Erythroblast (primary cell): Measurements from ENCODE around the gene CARD10.

Source experiments
- GATA1 ChIP-seq: IDR thresholded peaks from 2 replicates; pipeline ENCODE4 v1.6.1; 2011; ENCODE audit warnings: low read depth, mild to moderate bottlenecking, control low read depth, low read length, moderate library complexity
- POLR2A ChIP-seq: IDR thresholded peaks from 2 replicates; pipeline ENCODE4 v1.6.1; 2011; ENCODE audit warnings: mild to moderate bottlenecking, low read length

DNA sequence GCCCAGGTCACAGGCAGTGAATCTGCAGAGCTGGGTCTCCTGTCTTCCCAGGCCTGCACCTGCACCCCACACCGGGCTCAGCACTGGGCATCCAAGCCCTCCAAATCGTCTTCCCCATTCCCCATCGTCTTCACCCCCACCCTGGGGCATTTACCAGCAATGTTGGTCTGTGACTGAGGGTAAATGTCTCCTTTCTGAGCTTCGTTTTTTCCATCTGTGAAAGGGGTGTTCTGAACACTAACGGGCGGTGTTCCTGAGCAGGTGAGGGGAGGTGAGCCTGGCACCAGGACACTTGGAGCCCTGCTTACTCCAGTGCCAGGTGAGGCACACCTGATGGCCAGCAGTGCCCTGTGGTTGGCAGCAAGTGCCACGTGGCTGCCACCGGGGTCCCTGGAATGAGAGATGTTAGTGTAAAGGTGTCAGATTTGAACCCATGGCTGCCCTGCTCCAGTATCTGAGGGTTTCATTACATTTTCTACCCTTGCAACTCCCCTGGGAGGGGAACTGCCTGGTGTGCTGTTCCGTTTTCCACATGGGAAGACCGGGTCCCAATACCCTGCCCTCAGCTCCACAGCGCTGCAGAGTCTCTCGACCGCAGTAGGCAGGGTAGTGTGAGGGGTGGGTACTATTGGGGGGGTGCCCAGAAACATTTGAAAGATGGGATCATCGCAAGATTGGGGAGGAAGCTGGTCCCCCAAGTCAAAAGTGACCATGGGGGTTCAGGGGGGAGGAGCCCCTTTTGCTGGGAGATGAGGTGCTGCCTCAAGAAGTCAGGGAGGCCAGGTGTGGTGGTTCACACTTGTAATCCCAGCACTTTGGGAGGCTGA is 43.0 kb upstream of the CARD10 start:
- TF ChIP-seq POLR2A (no peak), GATA1 (no peak)
